T-helper 2 cell treated with Interferon-gamma antibody and Interleukin-4, amounts not matched to agents 5 μg/mL and 100 μg/mL, for 36 hours (primary cell): ENCODE measurements around the gene MGST2.
"Not testable (repeated sequence)": the region's sequence is repeated elsewhere in the genome, so short reads cannot be mapped to it uniquely, and the experiment has no call there.

Experiments used
- DNase-seq: peaks from one replicate; pipeline ENCODE4 v3.0.0; 2021; ENCODE audit warnings: low spot score
- H3K27ac Mint-ChIP-seq: one replicate; pipeline ENCODE4 v1.8.0; 2021; ENCODE audit warnings: mild to moderate bottlenecking, mixed read lengths
- H3K27me3 Mint-ChIP-seq: one replicate; pipeline ENCODE4 v1.8.0; 2021; ENCODE audit warnings: low read depth, mixed read lengths
- H3K36me3 Mint-ChIP-seq: one replicate; pipeline ENCODE4 v1.8.0; 2021; ENCODE audit warnings: low read depth, mixed read lengths
- H3K4me1 Mint-ChIP-seq: one replicate; pipeline ENCODE4 v1.8.0; 2021; ENCODE audit warnings: low read depth, mixed read lengths
- H3K4me3 Mint-ChIP-seq: one replicate; pipeline ENCODE4 v1.8.0; 2022; ENCODE audit warnings: mild to moderate bottlenecking, moderate library complexity, mixed read lengths
- H3K9me3 Mint-ChIP-seq: one replicate; pipeline ENCODE4 v1.8.0; 2021; ENCODE audit warnings: mixed read lengths

Gene MGST2

GRCh38 chr4:139690419-139690818 lies 24.8 kb downstream of the MGST2 start:
- Mint-ChIP-seq H3K27ac (no peak overlapping the region), H3K4me3 (no peak overlapping the region), H3K9me3 (peaks cover under 1% of the 10 kb centered on the region), H3K27me3 (no peaks in the 10 kb centered on the region), H3K4me1 (peaks cover 3% of the 10 kb centered on the region), H3K36me3 (peaks cover 20% of the 10 kb centered on the region)
- DNase-seq, result no peak

GRCh38 chr4:139692309-139693012 lies 26.8 kb downstream of the MGST2 start:
- Mint-ChIP-seq H3K4me3 (no peak overlapping the region), H3K27me3 (no peaks in the 10 kb centered on the region), H3K36me3 (peaks cover 20% of the 10 kb centered on the region), H3K9me3 (no peaks in the 10 kb centered on the region), H3K4me1 (peaks cover 3% of the 10 kb centered on the region), H3K27ac (no peak overlapping the region)
- DNase-seq, result no peak

DNA sequence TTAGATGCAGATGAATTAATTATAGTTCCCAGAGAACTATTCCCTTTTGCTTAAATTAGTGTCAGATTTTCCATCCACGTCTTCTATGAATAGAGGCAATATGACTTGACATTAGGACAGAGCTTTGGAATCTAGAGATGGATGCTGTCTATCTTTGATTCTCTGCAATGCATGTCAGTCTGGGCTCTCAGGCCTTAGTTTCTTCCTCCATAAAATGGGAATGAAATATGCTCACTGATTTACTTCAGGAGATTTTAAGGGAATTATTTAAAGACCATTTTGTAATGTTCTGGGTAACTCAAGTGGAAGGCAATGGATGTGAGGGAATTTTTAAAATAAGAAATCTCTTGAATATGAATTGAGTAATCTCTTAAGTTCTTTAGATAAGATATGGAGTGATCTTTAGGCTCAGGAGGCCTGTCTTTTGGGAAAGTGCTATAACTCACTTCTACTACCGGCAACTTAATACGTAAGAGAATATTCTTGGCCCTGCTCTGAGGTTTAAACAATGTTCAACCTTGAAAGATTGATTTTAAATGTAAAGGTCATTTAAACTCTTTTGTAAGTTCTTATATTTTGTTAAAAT lies 29.0 kb downstream of the MGST2 start:
- Mint-ChIP-seq H3K4me1 (peaks cover 3% of the 10 kb centered on the region), H3K9me3 (no peaks in the 10 kb centered on the region), H3K4me3 (no peak overlapping the region), H3K36me3 (peaks cover 23% of the 10 kb centered on the region), H3K27ac (no peak overlapping the region), H3K27me3 (no peaks in the 10 kb centered on the region)
- no peak for DNase-seq

- Mint-ChIP-seq H3K27me3 (no peaks in the 10 kb centered on the region), H3K27ac (no peak overlapping the region), H3K36me3 (peaks cover 22% of the 10 kb centered on the region), H3K4me1 (peaks cover 3% of the 10 kb centered on the region), H3K4me3 (no peak overlapping the region), H3K9me3 (no peaks in the 10 kb centered on the region)
- no peak for DNase-seq
These were observed 30.9 kb downstream of the MGST2 start for GRCh38 chr4:139696491-139696890.

DNA sequence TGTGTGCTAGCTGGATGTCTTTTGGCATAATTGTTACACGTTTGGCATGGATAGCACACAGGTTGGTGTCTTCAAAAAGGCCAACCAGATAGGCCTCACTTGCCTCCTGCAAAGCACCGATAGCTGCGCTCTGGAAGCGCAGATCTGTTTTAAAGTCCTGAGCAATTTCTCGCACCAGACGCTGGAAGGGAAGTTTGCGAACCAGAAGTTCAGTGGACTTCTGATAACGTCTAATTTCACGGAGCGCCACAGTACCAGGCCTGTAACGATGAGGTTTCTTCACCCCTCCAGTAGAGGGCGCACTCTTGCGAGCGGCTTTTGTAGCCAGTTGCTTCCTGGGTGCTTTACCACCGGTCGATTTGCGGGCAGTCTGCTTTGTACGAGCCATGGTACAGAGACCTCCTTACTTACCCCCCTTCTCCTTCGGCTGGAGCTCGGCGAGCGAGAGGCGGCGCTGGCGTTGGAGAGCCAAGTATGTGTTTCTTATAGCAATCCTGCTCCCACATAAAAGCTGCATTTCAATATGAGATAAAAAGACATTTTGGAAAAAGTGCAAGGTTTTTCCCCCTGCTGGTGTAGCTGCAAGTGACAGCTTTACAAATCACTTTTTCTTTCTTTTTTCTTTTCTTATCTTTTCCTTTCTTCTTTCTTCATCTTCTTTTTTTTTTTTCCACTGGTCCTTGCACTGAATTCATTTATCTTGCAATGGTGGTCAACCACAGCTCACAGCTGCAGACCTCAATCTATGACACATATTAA lies 32.7 kb downstream of the MGST2 start:
- not testable (repeated sequence) for H3K9me3 Mint-ChIP-seq, H3K4me3 Mint-ChIP-seq, H3K4me1 Mint-ChIP-seq, H3K27me3 Mint-ChIP-seq, DNase-seq, H3K27ac Mint-ChIP-seq
- H3K36me3 Mint-ChIP-seq, result peaks cover 28% of the 10 kb centered on the region

- H3K27ac Mint-ChIP-seq, result no peak overlapping the region
These were observed 34.9 kb downstream of the MGST2 start for GRCh38 chr4:139700568-139700967.

DNA sequence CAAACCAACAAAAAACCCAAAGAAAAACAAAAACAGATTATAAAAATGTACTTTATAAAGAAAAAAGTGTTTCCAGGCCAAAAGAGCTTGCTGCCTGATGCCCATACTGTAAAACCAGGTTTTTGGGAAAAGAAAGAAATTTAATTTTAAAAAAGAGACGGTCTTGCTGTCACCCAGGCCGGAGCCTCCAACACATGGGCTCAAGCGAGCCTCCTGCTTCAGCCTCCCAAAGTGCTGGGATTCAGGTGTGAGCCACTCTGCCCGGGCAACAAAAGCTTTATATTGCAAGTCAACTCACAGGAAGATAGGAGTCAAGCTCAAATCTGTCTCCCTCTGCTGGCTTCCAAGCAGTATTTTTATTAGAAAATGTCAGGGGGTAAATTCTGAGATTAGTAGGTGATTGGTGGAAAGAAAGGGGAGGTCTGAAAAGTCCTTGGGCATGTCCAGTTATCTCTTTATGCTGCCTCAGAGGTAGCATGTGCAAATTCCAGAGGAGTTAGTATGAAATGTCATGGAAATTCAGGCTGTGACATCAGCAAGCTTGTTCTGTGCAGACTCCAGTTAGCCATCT lies 39.4 kb downstream of the MGST2 start:
- Mint-ChIP-seq H3K27me3 (no peaks in the 10 kb centered on the region), H3K4me1 (no peaks in the 10 kb centered on the region), H3K9me3 (no peaks in the 10 kb centered on the region), H3K36me3 (peaks cover 34% of the 10 kb centered on the region), H3K4me3 (no peak overlapping the region), H3K27ac (no peak overlapping the region)
- DNase-seq, result no peak

More at GRCh38 chr4:139700568-139700967, 34.9 kb downstream of the MGST2 start:
- Mint-ChIP-seq H3K9me3 (no peaks in the 10 kb centered on the region), H3K36me3 (peaks cover 38% of the 10 kb centered on the region), H3K4me3 (no peak overlapping the region), H3K4me1 (peaks cover 3% of the 10 kb centered on the region), H3K27me3 (no peaks in the 10 kb centered on the region)
- no peak for DNase-seq

GRCh38 chr4:139709660-139710059 lies 44.0 kb downstream of the MGST2 start:
- H3K27me3 Mint-ChIP-seq, result no peaks in the 10 kb centered on the region
- no peak overlapping the region for H3K4me3 Mint-ChIP-seq

DNA sequence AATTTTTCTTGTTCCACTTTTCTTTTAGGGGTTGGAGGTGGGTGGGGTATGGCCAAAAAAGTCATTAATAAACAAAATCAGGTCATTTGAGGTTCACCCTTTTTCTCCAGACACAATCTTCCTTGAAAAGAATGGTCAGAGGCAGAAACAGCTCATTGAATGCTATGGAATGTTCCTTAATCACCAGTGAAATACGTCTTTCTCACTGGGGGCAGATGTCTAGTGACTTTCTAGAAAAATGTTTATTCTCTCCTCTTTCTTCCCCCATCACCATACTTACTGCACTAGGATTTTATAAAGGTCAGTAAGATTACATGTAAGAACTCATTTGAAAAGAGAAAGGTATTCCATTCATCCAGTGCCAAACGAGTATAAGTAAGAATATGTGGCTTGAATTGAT lies 44.5 kb downstream of the MGST2 start:
- no peak overlapping the region for H3K27ac Mint-ChIP-seq
- H3K36me3 Mint-ChIP-seq, result peaks cover 20% of the 10 kb centered on the region
- no peak overlapping the region for H3K4me3 Mint-ChIP-seq
- H3K9me3 Mint-ChIP-seq, result no peaks in the 10 kb centered on the region
- no peaks in the 10 kb centered on the region for H3K27me3 Mint-ChIP-seq
- no peaks in the 10 kb centered on the region for H3K4me1 Mint-ChIP-seq
- no peak for DNase-seq

More at GRCh38 chr4:139709660-139710059, 44.0 kb downstream of the MGST2 start:
- no peaks in the 10 kb centered on the region for H3K4me1 Mint-ChIP-seq
- no peaks in the 10 kb centered on the region for H3K9me3 Mint-ChIP-seq
- DNase-seq, result no peak
- H3K36me3 Mint-ChIP-seq, result peaks cover 22% of the 10 kb centered on the region
- H3K27ac Mint-ChIP-seq, result no peak overlapping the region

DNA sequence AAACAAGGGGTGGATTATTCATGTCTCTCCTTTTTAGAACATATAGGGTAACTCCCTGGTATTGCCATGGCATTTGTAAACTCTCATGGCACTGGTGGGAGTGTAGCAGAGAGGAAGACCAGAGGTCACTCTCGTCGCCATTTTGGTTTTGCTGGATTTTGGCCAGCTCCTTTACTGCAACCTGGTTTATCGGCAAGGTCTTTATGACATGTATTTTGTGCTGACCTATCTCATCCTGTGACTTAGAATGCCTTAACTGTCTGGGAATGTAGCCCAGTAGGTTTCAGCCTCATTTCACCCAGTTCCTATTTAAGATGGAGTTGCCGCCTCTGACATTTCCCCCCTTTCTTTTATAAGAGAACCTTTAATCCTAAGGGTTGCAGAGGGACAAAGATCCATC lies 45.8 kb downstream of the MGST2 start:
- no peak overlapping the region for H3K27ac Mint-ChIP-seq
- peaks cover 12% of the 10 kb centered on the region for H3K36me3 Mint-ChIP-seq
- no peak for DNase-seq
- H3K9me3 Mint-ChIP-seq, result no peaks in the 10 kb centered on the region
- no peaks in the 10 kb centered on the region for H3K27me3 Mint-ChIP-seq
- no peak overlapping the region for H3K4me3 Mint-ChIP-seq
- H3K4me1 Mint-ChIP-seq, result no peaks in the 10 kb centered on the region

DNA sequence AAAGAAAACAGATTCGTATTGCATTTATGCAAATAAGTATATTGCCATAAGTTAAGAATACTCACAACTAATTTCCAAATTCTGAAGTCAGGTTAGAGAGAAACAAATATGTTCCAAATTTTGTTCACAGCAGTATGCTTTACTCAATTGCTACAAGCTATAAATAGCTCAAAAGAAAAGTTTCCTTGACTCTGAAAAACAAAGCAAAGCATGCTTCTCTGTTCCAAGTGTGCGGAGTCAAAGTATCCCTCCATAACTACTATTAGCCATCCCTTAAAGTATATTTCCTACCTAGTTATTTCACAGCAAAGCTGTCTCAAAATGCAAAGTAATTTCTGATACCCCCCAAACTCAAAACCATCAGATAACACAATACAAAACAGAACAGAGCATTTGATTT lies 47.3 kb downstream of the MGST2 start:
- no peak for DNase-seq
- Mint-ChIP-seq H3K4me1 (no peaks in the 10 kb centered on the region), H3K27ac (no peak overlapping the region), H3K36me3 (peaks cover 8% of the 10 kb centered on the region), H3K9me3 (no peaks in the 10 kb centered on the region), H3K27me3 (no peaks in the 10 kb centered on the region), H3K4me3 (no peak overlapping the region)

GRCh38 chr4:139715746-139716391 lies 50.2 kb downstream of the MGST2 start:
- peaks cover 1% of the 10 kb centered on the region for H3K36me3 Mint-ChIP-seq
- H3K4me1 Mint-ChIP-seq, result no peaks in the 10 kb centered on the region
- H3K27me3 Mint-ChIP-seq, result no peaks in the 10 kb centered on the region
- H3K9me3 Mint-ChIP-seq, result no peaks in the 10 kb centered on the region
- H3K4me3 Mint-ChIP-seq, result no peak overlapping the region
- no peak for DNase-seq
- no peak overlapping the region for H3K27ac Mint-ChIP-seq

GRCh38 chr4:139718358-139718757 lies 52.7 kb downstream of the MGST2 start:
- no peaks in the 10 kb centered on the region for H3K4me1 Mint-ChIP-seq
- H3K4me3 Mint-ChIP-seq, result no peak overlapping the region
- H3K27ac Mint-ChIP-seq, result no peak overlapping the region
- no peaks in the 10 kb centered on the region for H3K27me3 Mint-ChIP-seq
- no peaks in the 10 kb centered on the region for H3K9me3 Mint-ChIP-seq
- no peaks in the 10 kb centered on the region for H3K36me3 Mint-ChIP-seq
- DNase-seq, result no peak

DNA sequence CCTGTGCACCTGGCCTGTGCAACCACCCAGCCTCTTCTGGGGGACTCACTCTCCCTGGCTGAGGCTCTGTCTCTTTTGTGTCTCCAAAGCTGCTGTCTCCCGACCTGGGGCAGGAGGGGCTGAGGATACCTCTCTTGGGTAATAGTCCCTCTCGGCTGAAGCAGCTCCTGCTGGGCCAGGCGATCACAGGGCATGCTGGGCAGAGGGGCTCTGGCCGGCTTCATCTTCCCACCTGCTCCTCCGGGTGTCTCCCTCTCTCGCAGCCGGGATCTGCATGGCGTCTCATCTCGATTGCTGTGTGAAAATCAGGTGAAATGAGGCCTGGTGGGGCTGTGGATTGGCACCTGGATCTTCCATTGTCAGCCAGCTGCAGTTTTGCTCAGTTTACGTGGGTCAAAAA lies 53.2 kb downstream of the MGST2 start:
- no peak overlapping the region for H3K27ac Mint-ChIP-seq
- DNase-seq, result no peak
- H3K27me3 Mint-ChIP-seq, result no peaks in the 10 kb centered on the region
- no peak overlapping the region for H3K4me3 Mint-ChIP-seq
- no peaks in the 10 kb centered on the region for H3K36me3 Mint-ChIP-seq
- no peaks in the 10 kb centered on the region for H3K9me3 Mint-ChIP-seq
- H3K4me1 Mint-ChIP-seq, result no peaks in the 10 kb centered on the region
